ENCODE data around the gene RSAD2. TPM values are rescaled to one million over a fixed set of nuclear protein-coding genes. Genes with fewer than 3 reads are reported as not detected.

Gene RSAD2
- total and polyA plus RNA-seq, 2 donors (not counting 3 experiments of a cell fraction or from before 2014, with no cell fraction given): 0.03 to 0.18 TPM

- no peak overlapping the region for H3K27ac ChIP-seq (ENCODE audit: insufficient read depth, low read depth, low read length)
- no peak for FAIRE-seq
- no peaks in the 10 kb centered on the region for H3K9me1 ChIP-seq (replicated peaks; ENCODE audit: control insufficient read depth, extremely low read depth, insufficient read depth, low read length)
- dilution Hi-C loops (cut with MboI; ENCODE audit: extremely low pct_ligation_motif_present, low sequenced_read_pairs): no loop called here
- no peaks in the 10 kb centered on the region for H3K4me1 ChIP-seq (ENCODE audit: control insufficient read depth, extremely low read depth, insufficient read depth, low read length)
- no peak overlapping the region for H2AFZ ChIP-seq (ENCODE audit: low read depth, low read length)
- BruUV-seq (replicated peaks): no TSS peak
- no peak overlapping the region for H3K4me3 ChIP-seq (replicated peaks in 1 of 3; ENCODE audit: insufficient read depth in 1 of 3, low read depth in 1 of 3, low read length in 3 of 3)
- no peaks in the 10 kb centered on the region for H3K9me3 ChIP-seq (replicated peaks; ENCODE audit: control insufficient read depth, insufficient read depth, low read length)
- no peak overlapping the region for H3K9ac ChIP-seq (replicated peaks; ENCODE audit: extremely low read depth, insufficient read depth, low read length)
- H3K36me3 ChIP-seq (ENCODE audit: control insufficient read depth in 2 of 2, extremely low read depth in 1 of 2, insufficient read depth in 2 of 2, low read length in 2 of 2): no peaks in the 10 kb centered on the region
- POLR2A ChIA-PET: no interaction called here
- no peak for DNase-seq (ENCODE audit: low read depth, low spot score)
- H3K4me2 ChIP-seq (ENCODE audit: insufficient read depth, low read length): no peak overlapping the region
- no peaks in the 10 kb centered on the region for H3K79me2 ChIP-seq (ENCODE audit: control insufficient read depth, insufficient read depth, low read length)
- H3K27me3 ChIP-seq (ENCODE audit: control insufficient read depth in 2 of 2, insufficient read depth in 2 of 2, low read length in 2 of 2): peaks cover 3% of the 10 kb centered on the region in 2 experiments
- no peaks in the 10 kb centered on the region for H4K20me1 ChIP-seq (replicated peaks; ENCODE audit: control insufficient read depth, extremely low read depth, insufficient read depth, low read length)
- intact Hi-C loops (cut with micrococcal nuclease): no loop called here
- CTCF ChIA-PET: interaction anchor here (1.5 to 6.2 kb wide), 2 partner anchors 122 to 150 kb away, joined by 4 to 124 read pairs; no protein-coding TSS in a partner anchor
- TF ChIP-seq CTCF (IDR thresholded peaks at IDR 0.05; ENCODE audit: extremely low read depth in 1 of 2, insufficient read depth in 1 of 2, low read depth in 1 of 2, low read length in 2 of 2): no peak
- TF ChIP-seq, protein P1, sequence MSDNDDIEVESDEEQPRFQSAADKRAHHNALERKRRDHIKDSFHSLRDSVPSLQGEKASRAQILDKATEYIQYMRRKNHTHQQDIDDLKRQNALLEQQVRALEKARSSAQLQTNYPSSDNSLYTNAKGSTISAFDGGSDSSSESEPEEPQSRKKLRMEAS (IDR thresholded peaks at IDR 0.05; ENCODE audit: insufficient read depth, insufficient read length): no peak
- no peak for TF ChIP-seq POLR2AphosphoS5 (IDR thresholded peaks at IDR 0.05; ENCODE audit: insufficient read depth, low read depth, low read length)
- TF ChIP-seq JUN (IDR thresholded peaks at IDR 0.05; ENCODE audit: borderline replicate concordance, insufficient read depth, insufficient read length, low read depth): no peak
- no peak for TF ChIP-seq MYC (IDR thresholded peaks at IDR 0.05; ENCODE audit: low read depth, low read length)
- TF ChIP-seq FOS (IDR thresholded peaks at IDR 0.05; ENCODE audit: borderline replicate concordance, insufficient read depth, low read length): no peak
- no peak for TF ChIP-seq GATA2 (IDR thresholded peaks at IDR 0.05; ENCODE audit: insufficient read depth, insufficient read length, low read depth, low read length)
- TF ChIP-seq POLR2A (IDR thresholded peaks at IDR 0.05; ENCODE audit: low read depth, low read length): no peak
These were observed 16.4 kb downstream of the RSAD2 start for GRCh38 chr2:6893876-6894482.
